ENCODE results near the gene NHLRC4. TPM values are rescaled to one million over a fixed set of nuclear protein-coding genes. Genes with fewer than 3 reads are reported as not detected.

The NHLRC4 gene
- total and polyA plus RNA-seq, 9 of the 15 experiments (the other 6 are each of a cell fraction or from before 2014, with no cell fraction given), result 0.24 to 3.7 (median 1.3) TPM; not detected in 2

- TF ChIP-seq CEBPG (CRISPR knock-in tag; IDR thresholded peaks at IDR 0.05) (no peak), CEBPG (tag; conservative IDR thresholded peaks at IDR 0.05 in 1 of 2, IDR thresholded peaks at IDR 0.05 in 1 of 2) (no peak), GATA2 (CRISPR knock-in tag; IDR thresholded peaks at IDR 0.05) (no peak), ZKSCAN3 (CRISPR knock-in tag; IDR thresholded peaks at IDR 0.05) (no peak), TOE1 (IDR thresholded peaks at IDR 0.05; ENCODE audit: borderline replicate concordance) (peak; percentile 42; the same call in 1 of the 2 replicates), TOE1 (CRISPR knock-in tag; IDR thresholded peaks at IDR 0.05; ENCODE audit: borderline replicate concordance, low read depth) (0 out of 2 replicates have a peak, but pooled peaks have one; percentile 53), MED1 (CRISPR knock-in tag; IDR thresholded peaks at IDR 0.05; ENCODE audit: borderline replicate concordance) (no peak), POLR3A (IDR thresholded peaks at IDR 0.05; ENCODE audit: borderline replicate concordance, extremely low read depth, insufficient read depth, insufficient read length) (no peak), BRCA1 (IDR thresholded peaks at IDR 0.05) (no peak), BRCA1 (CRISPR knock-in tag; IDR thresholded peaks at IDR 0.05) (no peak), MYC (IDR thresholded peaks at IDR 0.05; ENCODE audit: low read depth, low read length) (peak; percentile 60; the same call in 1 of the 2 replicates), MYC (CRISPR knock-in tag; IDR thresholded peaks at IDR 0.05; ENCODE audit: borderline replicate concordance, low read depth) (peak; percentile 74; the same call in 1 of the 2 replicates), TCF3 (CRISPR knock-in tag; IDR thresholded peaks at IDR 0.05) (no peak), NFATC3 (IDR thresholded peaks at IDR 0.05) (no peak), ARID1B (IDR thresholded peaks at IDR 0.05) (peak; percentile 68), ZNF778 (CRISPR knock-in tag; IDR thresholded peaks at IDR 0.05) (no peak), ZNF311 (CRISPR knock-in tag; IDR thresholded peaks at IDR 0.05) (no peak), ADNP (tag; IDR thresholded peaks at IDR 0.05) (no peak), ZNF57 (CRISPR knock-in tag; IDR thresholded peaks at IDR 0.05) (no peak)
Measured at GRCh38 chr16:528111-529011, 38.4 kb upstream of the NHLRC4 start (continued).
